H9 (cell line): Measurements from ENCODE around the gene FRY. TPM values are rescaled to one million over a fixed set of nuclear protein-coding genes. Genes with fewer than 3 reads are reported as not detected.

Experiments used
- DNase-seq: peaks from one replicate; pipeline ENCODE4 v3.0.0-alpha.2; 2017
- H2AFZ ChIP-seq: one replicate; pipeline ENCODE4 v1.6.1; 2013; ENCODE audit warnings: mild to moderate bottlenecking, low read length, control low read depth, moderate library complexity
- H2AK5ac ChIP-seq: 2 replicates; pipeline ENCODE4 v1.6.1; 2013; ENCODE audit warnings: low read length, control low read depth, mixed read lengths; ENCODE audit not compliant: insufficient read length
- H2BK120ac ChIP-seq: one replicate; pipeline ENCODE4 v1.6.1; 2013; ENCODE audit warnings: low read depth, mild to moderate bottlenecking, low read length, control low read depth, inconsistent platforms; ENCODE audit not compliant: poor library complexity, severe bottlenecking
- H2BK12ac ChIP-seq: 2 replicates; pipeline ENCODE4 v1.6.1; 2013; ENCODE audit warnings: low read length, control low read depth, mixed read lengths, low read depth; ENCODE audit not compliant: insufficient read length
- H2BK15ac ChIP-seq: 2 replicates; pipeline ENCODE4 v1.6.1; 2013; ENCODE audit warnings: low read depth, low read length, control low read depth
- H2BK20ac ChIP-seq: one replicate; pipeline ENCODE4 v1.6.1; 2013; ENCODE audit warnings: low read depth, mild to moderate bottlenecking, low read length, control low read depth, inconsistent platforms; ENCODE audit not compliant: poor library complexity, severe bottlenecking
- H2BK5ac ChIP-seq: 2 replicates; pipeline ENCODE4 v1.6.1; 2013; ENCODE audit warnings: low read length, control low read depth, mixed read lengths; ENCODE audit not compliant: insufficient read length
- H3K14ac ChIP-seq: 2 replicates; pipeline ENCODE4 v1.6.1; 2013; ENCODE audit warnings: low read length, control low read depth; ENCODE audit not compliant: insufficient read depth
- H3K18ac ChIP-seq: 2 replicates; pipeline ENCODE4 v1.6.1; 2013; ENCODE audit warnings: low read depth, mild to moderate bottlenecking, mixed read lengths, low read length, control low read depth; ENCODE audit not compliant: insufficient read length
- H3K23ac ChIP-seq: 2 replicates; pipeline ENCODE4 v1.6.1; 2013; ENCODE audit warnings: low read length, control low read depth, mixed read lengths, low read depth; ENCODE audit not compliant: insufficient read length
- H3K23me2 ChIP-seq: 2 replicates; pipeline ENCODE4 v1.6.1; 2013; ENCODE audit warnings: low read depth, mild to moderate bottlenecking, mixed read lengths, low read length, control low read depth; ENCODE audit not compliant: insufficient read length, poor library complexity, severe bottlenecking
- H3K27ac ChIP-seq: 2 replicates; pipeline ENCODE4 v1.5.1; 2013; ENCODE audit warnings: low read length, control low read depth, mixed read lengths, low read depth; ENCODE audit not compliant: insufficient read length
- H3K27me3 ChIP-seq: 2 replicates; pipeline ENCODE4 v1.6.1; 2013; ENCODE audit warnings: low read length, control low read depth, inconsistent platforms; ENCODE audit not compliant: insufficient read depth
- H3K4ac ChIP-seq: 2 replicates; pipeline ENCODE4 v1.6.1; 2013; ENCODE audit warnings: low read depth, mild to moderate bottlenecking, control low read depth, inconsistent platforms, low read length, moderate library complexity
- H3K4me1 ChIP-seq: 2 replicates; pipeline ENCODE4 v1.6.1; 2013; ENCODE audit warnings: low read length, control low read depth, inconsistent platforms; ENCODE audit not compliant: insufficient read depth
- H3K4me2 ChIP-seq: 2 replicates; pipeline ENCODE4 v1.6.1; 2013; ENCODE audit warnings: low read length, control low read depth, mixed read lengths; ENCODE audit not compliant: insufficient read length, insufficient read depth
- H3K56ac ChIP-seq: 2 replicates; pipeline ENCODE4 v1.6.1; 2013; ENCODE audit warnings: low read depth, mild to moderate bottlenecking, mixed read lengths, low read length, control low read depth; ENCODE audit not compliant: insufficient read length
- H3K79me1 ChIP-seq: 2 replicates; pipeline ENCODE4 v1.6.1; 2013; ENCODE audit warnings: low read depth, mild to moderate bottlenecking, moderate library complexity, low read length, control low read depth, inconsistent platforms; ENCODE audit not compliant: insufficient read depth, poor library complexity, severe bottlenecking
- H3K79me2 ChIP-seq: 2 replicates; pipeline ENCODE4 v1.6.1; 2013; ENCODE audit warnings: low read length, control low read depth, inconsistent platforms; ENCODE audit not compliant: insufficient read depth
- H3K9ac ChIP-seq: 2 replicates; pipeline ENCODE4 v1.6.1; 2013; ENCODE audit warnings: low read length, control low read depth, mixed read lengths; ENCODE audit not compliant: insufficient read length; ENCODE audit errors: extremely low read depth
- H3K9me3 ChIP-seq: one replicate; pipeline ENCODE4 v1.6.1; 2013; ENCODE audit warnings: low read depth, low read length, inconsistent platforms; ENCODE audit not compliant: control insufficient read depth
- H3T11ph ChIP-seq: one replicate; pipeline ENCODE4 v1.6.1; 2013; ENCODE audit warnings: mild to moderate bottlenecking, low read length, control low read depth, inconsistent platforms
- H4K20me1 ChIP-seq: one replicate; pipeline ENCODE4 v1.6.1; 2013; ENCODE audit not compliant: control insufficient read depth, insufficient read length, insufficient read depth
- H4K5ac ChIP-seq: 2 replicates; pipeline ENCODE4 v1.6.1; 2013; ENCODE audit warnings: low read depth, mild to moderate bottlenecking, mixed read lengths, low read length, control low read depth; ENCODE audit not compliant: insufficient read length
- H4K8ac ChIP-seq: replicated peaks from 2 replicates; pipeline ENCODE4 v1.6.1; 2013; ENCODE audit warnings: low read length, control low read depth, mixed read lengths, low read depth; ENCODE audit not compliant: insufficient read length
- H4K91ac ChIP-seq: 2 replicates; pipeline ENCODE4 v1.6.1; 2013; ENCODE audit warnings: low read depth, mild to moderate bottlenecking, moderate library complexity, mixed read lengths, low read length, control low read depth; ENCODE audit not compliant: insufficient read length
- H3K27ac Mint-ChIP-seq, 3 experiments: 2 replicates in 2 of 3; 3 replicates in 1 of 3; pipeline ENCODE4 v1.8.0; 2020 to 2021; ENCODE audit warnings: mixed read lengths in 3 of 3, mild to moderate bottlenecking in 1 of 3, moderate library complexity in 1 of 3
- H3K27me3 Mint-ChIP-seq: 2 replicates; pipeline ENCODE4 v1.8.0; 2021; ENCODE audit warnings: low read depth, mild to moderate bottlenecking, moderate library complexity, mixed read lengths
- H3K36me3 Mint-ChIP-seq, 3 experiments: 2 replicates in 2 of 3; 3 replicates in 1 of 3; pipeline ENCODE4 v1.8.0; 2020 to 2021; ENCODE audit warnings: low read depth in 3 of 3, mixed read lengths in 3 of 3; ENCODE audit not compliant: insufficient read depth in 1 of 3
- H3K4me1 Mint-ChIP-seq, 2 experiments: 2 replicates each; pipeline ENCODE4 v1.8.0; 2020; ENCODE audit warnings: mixed read lengths in 2 of 2
- H3K4me3 Mint-ChIP-seq, 2 experiments: 2 replicates in 1 of 2; 3 replicates in 1 of 2; pipeline ENCODE4 v1.8.0; 2020 to 2021; ENCODE audit warnings: mild to moderate bottlenecking in 2 of 2, mixed read lengths in 2 of 2, moderate library complexity in 1 of 2
- H3K9me3 Mint-ChIP-seq, 2 experiments: 2 replicates in 1 of 2; 3 replicates in 1 of 2; pipeline ENCODE4 v1.8.0; 2020; ENCODE audit warnings: mild to moderate bottlenecking in 2 of 2, mixed read lengths in 2 of 2, moderate library complexity in 1 of 2
- WGBS: extraction: QIAGEN DNeasy Blood & Tissue Kit; methylation state at CpG from one replicate; pipeline ENCODE4 v1.1.7; 2013; ENCODE audit warnings: missing lambda C conversion rate, low lambda C conversion rate, mixed read lengths; ENCODE audit not compliant: insufficient read length; ENCODE audit errors: extremely low coverage; 5-methylcytosine and 5-hydroxymethylcytosine counted together
- total RNA-seq: library from RNA; stranded (reverse); gene quantifications from 2 replicates; pipeline ENCODE4 v1.2.1, GENCODE V29; 2021
- TF ChIP-seq, protein P1 (sequence below): fragments of 200-600 bp; sonication (generic); conservative IDR thresholded peaks from 3 replicates; pipeline ENCODE4 v1.8.0; 2021; ENCODE audit warnings: antibody characterized with exemption, mild to moderate bottlenecking

Gene FRY
- total RNA-seq, 1 experiment from 2014 or later, result 5.2 TPM

DNA sequence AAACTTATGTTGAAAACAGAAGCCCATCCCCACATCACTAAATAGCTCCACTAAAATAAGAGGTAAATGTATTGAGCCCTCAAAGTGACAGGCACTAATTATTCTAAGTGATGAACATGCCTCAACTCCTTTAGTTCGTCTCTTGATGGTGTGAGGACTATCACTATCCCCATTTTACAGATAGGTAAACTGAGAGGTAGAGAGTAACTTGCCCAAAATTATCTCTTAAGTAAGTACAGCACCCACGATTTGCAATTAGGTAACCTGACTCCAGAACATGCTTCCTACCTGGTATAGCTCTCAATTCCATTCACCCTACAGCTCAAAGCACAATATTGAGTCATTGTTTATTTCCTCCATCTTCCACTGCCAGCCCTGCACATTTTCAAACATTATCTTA is 270.9 kb downstream of the FRY start:
- no peak overlapping the region for H3K9ac ChIP-seq
- H3K27ac Mint-ChIP-seq, result no peak overlapping the region
- H4K8ac ChIP-seq, result no peak overlapping the region
- H4K91ac ChIP-seq, result no peak overlapping the region
- no peak overlapping the region for H2BK120ac ChIP-seq
- H3K4me1 Mint-ChIP-seq, result no peaks in the 10 kb centered on the region
- H3K79me2 ChIP-seq, result no peaks in the 10 kb centered on the region
- no peak overlapping the region for H3K56ac ChIP-seq
- H3K27me3 Mint-ChIP-seq, result no peaks in the 10 kb centered on the region; the same call in 1 of the 2 replicates
- H2BK5ac ChIP-seq, result no peak overlapping the region
- no peaks in the 10 kb centered on the region for H3K9me3 Mint-ChIP-seq
- H3K4me1 ChIP-seq, result no peaks in the 10 kb centered on the region
- TF ChIP-seq, protein P1, sequence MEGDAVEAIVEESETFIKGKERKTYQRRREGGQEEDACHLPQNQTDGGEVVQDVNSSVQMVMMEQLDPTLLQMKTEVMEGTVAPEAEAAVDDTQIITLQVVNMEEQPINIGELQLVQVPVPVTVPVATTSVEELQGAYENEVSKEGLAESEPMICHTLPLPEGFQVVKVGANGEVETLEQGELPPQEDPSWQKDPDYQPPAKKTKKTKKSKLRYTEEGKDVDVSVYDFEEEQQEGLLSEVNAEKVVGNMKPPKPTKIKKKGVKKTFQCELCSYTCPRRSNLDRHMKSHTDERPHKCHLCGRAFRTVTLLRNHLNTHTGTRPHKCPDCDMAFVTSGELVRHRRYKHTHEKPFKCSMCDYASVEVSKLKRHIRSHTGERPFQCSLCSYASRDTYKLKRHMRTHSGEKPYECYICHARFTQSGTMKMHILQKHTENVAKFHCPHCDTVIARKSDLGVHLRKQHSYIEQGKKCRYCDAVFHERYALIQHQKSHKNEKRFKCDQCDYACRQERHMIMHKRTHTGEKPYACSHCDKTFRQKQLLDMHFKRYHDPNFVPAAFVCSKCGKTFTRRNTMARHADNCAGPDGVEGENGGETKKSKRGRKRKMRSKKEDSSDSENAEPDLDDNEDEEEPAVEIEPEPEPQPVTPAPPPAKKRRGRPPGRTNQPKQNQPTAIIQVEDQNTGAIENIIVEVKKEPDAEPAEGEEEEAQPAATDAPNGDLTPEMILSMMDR, result no peak
- H3K27me3 ChIP-seq, result no peaks in the 10 kb centered on the region
- no peak overlapping the region for H2AFZ ChIP-seq
- DNase-seq, result no peak
- no peak overlapping the region for H3K4me2 ChIP-seq
- H2BK12ac ChIP-seq, result no peak overlapping the region
- no CpG with 5 or more reads among the region's 2 CpGs for WGBS
- no peaks in the 10 kb centered on the region for H3K79me1 ChIP-seq
- H2BK20ac ChIP-seq, result no peak overlapping the region
- no peak overlapping the region for H3K18ac ChIP-seq
- no peak overlapping the region for H3K4ac ChIP-seq
- H3K27ac ChIP-seq, result no peak overlapping the region
- H4K20me1 ChIP-seq, result no peaks in the 10 kb centered on the region
- no peak overlapping the region for H2BK15ac ChIP-seq
- no peaks in the 10 kb centered on the region for H3K36me3 Mint-ChIP-seq
- no peak overlapping the region for H3T11ph ChIP-seq
- no peak overlapping the region for H3K4me3 Mint-ChIP-seq
- H2AK5ac ChIP-seq, result no peak overlapping the region
- no peak overlapping the region for H4K5ac ChIP-seq
- no peaks in the 10 kb centered on the region for H3K9me3 ChIP-seq
- H3K14ac ChIP-seq, result no peak overlapping the region
- H3K23me2 ChIP-seq, result no peaks in the 10 kb centered on the region
- H3K23ac ChIP-seq, result no peak overlapping the region
